ENCODE results near the gene TPPP2. TPM values are rescaled to one million over a fixed set of nuclear protein-coding genes. Genes with fewer than 3 reads are reported as not detected.

TPPP2 gene
- total and polyA plus RNA-seq, 9 donors, result 0.62 to 2.5 (median 1.3) TPM; not detected in 1

DNA sequence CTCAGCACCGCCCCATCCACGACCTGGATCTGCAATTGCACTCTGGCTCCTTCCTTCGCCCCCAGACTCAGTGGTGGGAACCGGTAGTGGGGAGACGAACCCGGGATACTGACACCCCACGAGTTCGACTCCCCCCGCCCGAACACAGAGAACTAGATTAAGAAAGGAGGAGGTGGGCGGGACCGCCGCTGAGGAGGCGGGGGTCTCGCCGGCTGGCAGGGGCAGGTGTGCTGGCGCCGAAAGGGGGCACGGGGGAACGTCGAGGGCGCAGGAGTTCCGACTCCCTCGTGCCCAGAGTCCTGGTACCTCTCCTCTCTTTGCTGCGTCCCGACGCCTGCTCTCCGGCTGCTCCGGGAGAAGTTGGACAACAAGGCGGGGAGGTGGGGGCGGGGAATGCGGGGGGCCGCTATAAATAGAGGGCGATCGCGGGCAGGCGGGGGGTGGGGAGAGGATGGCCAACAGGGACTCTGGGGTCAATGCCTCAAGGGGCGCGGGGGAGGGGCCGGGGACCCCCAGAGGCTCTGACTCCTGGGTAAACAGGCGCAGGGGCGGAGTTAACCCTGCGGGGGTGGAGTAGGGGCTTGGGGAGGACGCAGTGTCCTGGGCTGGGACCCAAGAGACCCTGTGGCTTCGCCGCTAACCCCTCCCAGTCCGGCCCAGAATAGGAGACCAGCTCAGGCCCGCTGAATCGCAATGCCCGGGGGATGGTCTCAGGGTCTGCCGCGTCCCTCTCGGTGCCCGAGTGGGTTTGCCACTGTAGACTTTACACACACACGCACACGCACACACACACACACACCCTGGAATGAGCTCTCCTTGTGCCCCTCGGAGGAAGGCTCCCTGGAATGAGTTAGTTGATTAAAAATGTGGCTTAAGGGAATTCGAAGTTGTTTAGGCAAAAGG lies 4.4 kb upstream of the TPPP2 start:
- intact Hi-C loops (cut with DNase I), result loop anchor here in 2 of 4 donors (10.0 kb wide), 2 partner anchors 51 to 341 kb away; partner anchors contain the start of genes ANG (in 1 of the 2) and RNASE4 (in 1 of the 2)
- WGBS, 3 donors, result 1 to 2% (median 1%) methylated on average over 50 to 58 of the region's 58 CpGs
- Histone ChIP-seq H3K4me1 (ENCODE audit: insufficient read depth) (peaks cover 9% of the 10 kb centered on the region), H3K4me3 (peak overlapping the region; percentile 93), H3K36me3 (no peaks in the 10 kb centered on the region), H3K9me3 (no peaks in the 10 kb centered on the region), H3K27ac (peak overlapping the region; percentile 90 to 97), H3K27me3 (no peaks in the 10 kb centered on the region)
- no peak for TF ChIP-seq EP300 (IDR thresholded peaks at IDR 0.05)
- TF ChIP-seq POLR2A (IDR thresholded peaks at IDR 0.05), result peak; percentile 17
- peak; percentile 94 to 98 (median 96) for DNase-seq

DNA sequence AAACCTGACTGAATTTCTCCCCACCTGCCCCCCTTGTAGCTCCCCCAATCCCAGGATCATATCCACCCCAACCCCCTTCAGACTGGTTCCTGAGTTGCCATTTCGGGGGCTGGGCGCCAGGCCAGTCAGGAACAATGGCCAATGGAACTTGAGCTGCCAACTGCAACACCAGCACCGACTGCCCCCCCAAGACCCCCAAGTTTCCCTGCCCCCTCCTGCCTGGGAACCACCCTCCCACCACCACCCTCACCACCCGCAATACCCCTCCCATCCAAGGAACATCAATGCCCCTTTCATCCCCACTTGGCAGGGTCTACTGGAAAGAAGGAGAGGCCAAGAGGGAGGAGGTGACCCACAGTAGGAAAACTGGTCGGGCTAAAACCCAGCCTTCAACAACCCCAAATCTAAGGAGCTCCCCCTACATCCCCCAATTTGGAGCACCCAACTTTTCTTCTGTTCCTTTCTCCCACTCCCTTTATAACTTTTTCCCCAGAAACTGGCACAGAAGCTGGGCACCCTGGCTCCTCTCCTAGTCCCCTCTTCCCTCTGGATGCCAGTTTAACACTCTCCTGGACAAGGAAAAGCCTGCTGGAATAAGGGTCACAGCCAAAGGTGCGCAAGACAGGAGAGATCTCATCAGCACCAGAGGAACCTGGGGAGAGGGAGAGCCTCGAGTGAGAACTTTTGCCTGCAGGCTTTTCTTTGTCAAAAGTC lies 3.6 kb upstream of the TPPP2 start:
- Histone ChIP-seq H3K4me1 (ENCODE audit: insufficient read depth) (peaks cover 9% of the 10 kb centered on the region), H3K27me3 (no peaks in the 10 kb centered on the region), H3K36me3 (no peaks in the 10 kb centered on the region), H3K27ac (peak overlapping the region; percentile 90 to 97), H3K4me3 (peak overlapping the region; percentile 93), H3K9me3 (no peaks in the 10 kb centered on the region)
- peak in 4 of 5 donors; percentile 53 to 75 (median 66) for DNase-seq
- 40 to 46% (median 44%) methylated on average over 7 of the region's 7 CpGs for WGBS, 3 donors
- TF ChIP-seq POLR2A (IDR thresholded peaks at IDR 0.05), result no peak
- TF ChIP-seq, protein P1, sequence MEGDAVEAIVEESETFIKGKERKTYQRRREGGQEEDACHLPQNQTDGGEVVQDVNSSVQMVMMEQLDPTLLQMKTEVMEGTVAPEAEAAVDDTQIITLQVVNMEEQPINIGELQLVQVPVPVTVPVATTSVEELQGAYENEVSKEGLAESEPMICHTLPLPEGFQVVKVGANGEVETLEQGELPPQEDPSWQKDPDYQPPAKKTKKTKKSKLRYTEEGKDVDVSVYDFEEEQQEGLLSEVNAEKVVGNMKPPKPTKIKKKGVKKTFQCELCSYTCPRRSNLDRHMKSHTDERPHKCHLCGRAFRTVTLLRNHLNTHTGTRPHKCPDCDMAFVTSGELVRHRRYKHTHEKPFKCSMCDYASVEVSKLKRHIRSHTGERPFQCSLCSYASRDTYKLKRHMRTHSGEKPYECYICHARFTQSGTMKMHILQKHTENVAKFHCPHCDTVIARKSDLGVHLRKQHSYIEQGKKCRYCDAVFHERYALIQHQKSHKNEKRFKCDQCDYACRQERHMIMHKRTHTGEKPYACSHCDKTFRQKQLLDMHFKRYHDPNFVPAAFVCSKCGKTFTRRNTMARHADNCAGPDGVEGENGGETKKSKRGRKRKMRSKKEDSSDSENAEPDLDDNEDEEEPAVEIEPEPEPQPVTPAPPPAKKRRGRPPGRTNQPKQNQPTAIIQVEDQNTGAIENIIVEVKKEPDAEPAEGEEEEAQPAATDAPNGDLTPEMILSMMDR (IDR thresholded peaks at IDR 0.05), result no peak
- no peak for TF ChIP-seq EP300 (IDR thresholded peaks at IDR 0.05)
- intact Hi-C loops (cut with DNase I), result loop anchor here in 2 of 4 donors (10.0 kb wide), 2 partner anchors 52 to 342 kb away; partner anchors contain the start of genes ANG (in 1 of the 2) and RNASE4 (in 1 of the 2)

DNA sequence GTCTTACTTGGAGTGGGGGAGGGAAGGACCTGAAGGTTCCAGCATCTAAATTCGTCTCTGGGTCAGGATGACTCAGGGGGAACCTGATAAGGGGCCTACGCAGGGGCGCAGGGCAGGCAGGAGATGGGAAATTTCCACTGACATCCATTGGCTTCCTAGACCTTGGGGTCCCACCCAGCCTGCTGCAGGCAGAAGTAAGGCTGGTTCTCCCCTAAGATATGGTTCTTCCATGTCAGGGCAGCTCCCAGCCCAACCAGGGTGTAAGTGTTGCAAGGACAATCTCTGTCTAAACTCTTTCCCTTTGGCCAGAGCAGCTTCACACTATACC lies 3.1 kb upstream of the TPPP2 start:
- H3K36me3 ChIP-seq, result no peaks in the 10 kb centered on the region
- TF ChIP-seq, protein P1 (IDR thresholded peaks at IDR 0.05), result no peak
- TF ChIP-seq POLR2A (IDR thresholded peaks at IDR 0.05), result no peak
- TF ChIP-seq EP300 (IDR thresholded peaks at IDR 0.05), result no peak
- peak overlapping the region; percentile 90 to 97 for H3K27ac ChIP-seq
- H3K4me1 ChIP-seq (ENCODE audit: insufficient read depth), result peaks cover 13% of the 10 kb centered on the region
- no peak overlapping the region for H3K4me3 ChIP-seq
- H3K27me3 ChIP-seq, result no peaks in the 10 kb centered on the region
- DNase-seq, result peak; percentile 51 to 74 (median 69)
- 8 to 17% (median 11%) methylated on average over 3 of the region's 3 CpGs for WGBS, 3 donors
- H3K9me3 ChIP-seq, result no peaks in the 10 kb centered on the region
- intact Hi-C loops (cut with DNase I), result loop anchor here in 2 of 4 donors (10.0 kb wide), 2 partner anchors 52 to 342 kb away; partner anchors contain the start of genes ANG (in 1 of the 2) and RNASE4 (in 1 of the 2)

DNA sequence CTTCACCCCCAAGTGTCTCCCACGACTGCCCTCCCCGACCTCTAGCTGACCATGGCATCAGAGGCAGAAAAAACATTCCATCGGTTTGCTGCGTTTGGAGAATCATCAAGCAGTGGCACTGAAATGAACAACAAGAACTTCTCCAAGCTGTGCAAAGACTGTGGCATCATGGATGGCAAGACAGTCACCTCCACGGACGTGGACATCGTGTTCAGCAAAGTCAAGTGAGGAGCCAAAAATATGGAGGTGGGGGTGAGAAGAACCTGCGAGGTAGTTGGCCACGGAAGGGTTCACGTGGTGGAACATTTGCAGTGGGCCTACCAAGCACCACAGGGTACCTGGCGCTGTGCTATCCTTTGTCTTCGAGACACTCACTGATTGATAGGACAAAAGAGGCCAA lies 514 bp downstream of the TPPP2 start:
- H3K9me3 ChIP-seq, result no peaks in the 10 kb centered on the region
- H3K36me3 ChIP-seq, result no peaks in the 10 kb centered on the region
- 84 to 91% (median 90%) methylated on average over 12 of the region's 12 CpGs for WGBS, 3 donors
- no peak overlapping the region for H3K27ac ChIP-seq
- H3K4me3 ChIP-seq, result no peak overlapping the region
- intact Hi-C loops (cut with DNase I), result no loop called here
- no peak for DNase-seq
- H3K27me3 ChIP-seq, result no peaks in the 10 kb centered on the region
- no peak for TF ChIP-seq EP300 (IDR thresholded peaks at IDR 0.05)
- TF ChIP-seq POLR2A (IDR thresholded peaks at IDR 0.05), result no peak
- TF ChIP-seq, protein P1 (IDR thresholded peaks at IDR 0.05), result no peak
- peaks cover 26% of the 10 kb centered on the region for H3K4me1 ChIP-seq (ENCODE audit: insufficient read depth)

All from ovary (tissue), 9 donors.